ENCODE measurements around the gene FLVCR2. TPM values are rescaled to one million over a fixed set of nuclear protein-coding genes. Genes with fewer than 3 reads are reported as not detected.

FLVCR2 gene
- total and polyA plus RNA-seq, 2 of the 13 experiments (the other 11 are each of a cell fraction or from before 2014, with no cell fraction given) = 9.9 to 10.5 TPM

- peak; percentile 82 for TF ChIP-seq ZNF350 (CRISPR knock-in tag; IDR thresholded peaks at IDR 0.05; ENCODE audit: borderline replicate concordance, low read depth)
- TF ChIP-seq PITX1 (CRISPR knock-in tag; IDR thresholded peaks at IDR 0.05) = peak; percentile 90
- TF ChIP-seq FOXP1 (IDR thresholded peaks at IDR 0.05) = peak; percentile 87
- peak; percentile 96 for TF ChIP-seq FOXP1 (CRISPR knock-in tag; IDR thresholded peaks at IDR 0.05)
- TF ChIP-seq NFIC (IDR thresholded peaks at IDR 0.05; ENCODE audit: low read length) = peak; percentile 93
- no peak for TF ChIP-seq ZNF674 (CRISPR knock-in tag; IDR thresholded peaks at IDR 0.05; ENCODE audit: low read depth)
- TF ChIP-seq MIXL1 (CRISPR knock-in tag; IDR thresholded peaks at IDR 0.05) = peak; percentile 94
- TF ChIP-seq NFE2L1 (CRISPR knock-in tag; IDR thresholded peaks at IDR 0.05; ENCODE audit: borderline replicate concordance) = no peak
- TF ChIP-seq RFX1 (IDR thresholded peaks at IDR 0.05) = no peak
- TF ChIP-seq IKZF5 (CRISPR knock-in tag; IDR thresholded peaks at IDR 0.05) = peak; percentile 98
- 0 out of 2 replicates have a peak, but pooled peaks have one; percentile 79 for TF ChIP-seq SMYD3 (CRISPR knock-in tag; IDR thresholded peaks at IDR 0.05)
- TF ChIP-seq ZFP41 (CRISPR knock-in tag; IDR thresholded peaks at IDR 0.05; ENCODE audit: borderline replicate concordance) = no peak
- TF ChIP-seq HES4 (CRISPR knock-in tag; IDR thresholded peaks at IDR 0.05; ENCODE audit: borderline replicate concordance) = no peak
- TF ChIP-seq ZC3H4 (CRISPR knock-in tag; IDR thresholded peaks at IDR 0.05; ENCODE audit: borderline replicate concordance) = no peak
- peak; percentile 98 for TF ChIP-seq ATF2 (CRISPR knock-in tag; IDR thresholded peaks at IDR 0.05)
- TF ChIP-seq FOXP4 (CRISPR knock-in tag; IDR thresholded peaks at IDR 0.05) = peak; percentile 99
- peak; percentile 78 for TF ChIP-seq HNF4G (IDR thresholded peaks at IDR 0.05; ENCODE audit: borderline replicate concordance, low read depth, low read length)
- TF ChIP-seq HNF4G (CRISPR knock-in tag; IDR thresholded peaks at IDR 0.05; ENCODE audit: borderline replicate concordance, low read depth) = peak; percentile 81; the same call in 1 of the 2 replicates
- TF ChIP-seq MZF1 (CRISPR knock-in tag; IDR thresholded peaks at IDR 0.05; ENCODE audit: borderline replicate concordance) = no peak
- TF ChIP-seq FOXJ3 (CRISPR knock-in tag; IDR thresholded peaks at IDR 0.05; ENCODE audit: borderline replicate concordance) = peak; percentile 98
- peak; percentile 87 for TF ChIP-seq NR2C2 (CRISPR knock-in tag; IDR thresholded peaks at IDR 0.05; ENCODE audit: borderline replicate concordance)
- peak; percentile 94 for TF ChIP-seq PHF21A (CRISPR knock-in tag; IDR thresholded peaks at IDR 0.05)
- peak; percentile 98 for TF ChIP-seq ZNF614 (CRISPR knock-in tag; IDR thresholded peaks at IDR 0.05; ENCODE audit: borderline replicate concordance)
- peak; percentile 41; the same call in 1 of the 2 replicates for TF ChIP-seq SSRP1 (CRISPR knock-in tag; IDR thresholded peaks at IDR 0.05)
- peak; percentile 63 for TF ChIP-seq YY1 (IDR thresholded peaks at IDR 0.05; ENCODE audit: insufficient read depth, insufficient replicate concordance, low read depth, low read length)
- TF ChIP-seq TSC22D2 (CRISPR knock-in tag; IDR thresholded peaks at IDR 0.05; ENCODE audit: borderline replicate concordance) = 0 out of 2 replicates have a peak, but pooled peaks have one; percentile 41
- TF ChIP-seq SP140L (CRISPR knock-in tag; IDR thresholded peaks at IDR 0.05; ENCODE audit: borderline replicate concordance) = no peak
These were observed 69.8 kb downstream of the FLVCR2 start (continued) for GRCh38 chr14:75648066-75648838.

Data from HepG2 (cell line).